Neural cell (in vitro differentiated cells): ENCODE results near the gene TEKT5.

ENCODE experiments used
- POLR2AphosphoS5 ChIP-seq: IDR thresholded peaks from 2 replicates; pipeline ENCODE4 v1.6.1; 2012
- REST ChIP-seq: IDR thresholded peaks from 2 replicates; pipeline ENCODE4 v1.6.1; 2012; ENCODE audit warnings: borderline replicate concordance
- TF ChIP-seq, protein P1 (sequence below): fragments of 450-650 bp; IDR thresholded peaks from 2 replicates; pipeline ENCODE4 v1.5.1; 2014; ENCODE audit warnings: antibody characterized with exemption, mild to moderate bottlenecking, moderate library complexity; ENCODE audit not compliant: poor library complexity, severe bottlenecking

DNA sequence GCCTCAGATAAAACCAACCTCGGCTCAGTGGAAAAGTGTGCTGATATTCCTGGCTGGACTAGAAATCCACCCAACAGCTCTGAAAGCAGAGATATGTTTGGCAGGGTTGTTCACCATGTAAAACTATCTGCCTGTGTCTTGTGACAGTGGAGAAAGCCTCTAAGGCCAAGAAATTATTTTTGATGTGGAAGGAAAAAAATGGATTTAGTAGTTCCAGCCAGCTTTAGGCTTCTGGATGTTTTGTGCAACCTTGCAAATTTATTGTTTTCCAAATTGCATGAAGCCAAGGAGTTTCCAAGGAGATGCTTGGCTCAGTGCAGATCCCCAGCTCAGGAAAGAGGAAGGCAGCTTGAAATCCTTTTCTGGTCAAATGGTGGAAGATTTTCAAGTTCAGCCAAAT, 31.6 kb downstream of the TEKT5 start:
- TF ChIP-seq, protein P1, sequence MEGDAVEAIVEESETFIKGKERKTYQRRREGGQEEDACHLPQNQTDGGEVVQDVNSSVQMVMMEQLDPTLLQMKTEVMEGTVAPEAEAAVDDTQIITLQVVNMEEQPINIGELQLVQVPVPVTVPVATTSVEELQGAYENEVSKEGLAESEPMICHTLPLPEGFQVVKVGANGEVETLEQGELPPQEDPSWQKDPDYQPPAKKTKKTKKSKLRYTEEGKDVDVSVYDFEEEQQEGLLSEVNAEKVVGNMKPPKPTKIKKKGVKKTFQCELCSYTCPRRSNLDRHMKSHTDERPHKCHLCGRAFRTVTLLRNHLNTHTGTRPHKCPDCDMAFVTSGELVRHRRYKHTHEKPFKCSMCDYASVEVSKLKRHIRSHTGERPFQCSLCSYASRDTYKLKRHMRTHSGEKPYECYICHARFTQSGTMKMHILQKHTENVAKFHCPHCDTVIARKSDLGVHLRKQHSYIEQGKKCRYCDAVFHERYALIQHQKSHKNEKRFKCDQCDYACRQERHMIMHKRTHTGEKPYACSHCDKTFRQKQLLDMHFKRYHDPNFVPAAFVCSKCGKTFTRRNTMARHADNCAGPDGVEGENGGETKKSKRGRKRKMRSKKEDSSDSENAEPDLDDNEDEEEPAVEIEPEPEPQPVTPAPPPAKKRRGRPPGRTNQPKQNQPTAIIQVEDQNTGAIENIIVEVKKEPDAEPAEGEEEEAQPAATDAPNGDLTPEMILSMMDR, result no peak
- TF ChIP-seq POLR2AphosphoS5 (no peak), REST (no peak)
